ENCODE results near the gene AKNA.

The AKNA gene

GRCh38 chr9:114387680-114388356, at the start of gene AKNA:
AKNA (minus strand) TSS chr9:114387982; CDS start chr9:114381333, 6,649 bp downstream.
- peak; percentile 86 for DNase-seq

- no peak for DNase-seq
These were observed 49.7 kb upstream of the AKNA start for GRCh38 chr9:114437401-114437893.

GRCh38 chr9:114434878-114435311, 47.1 kb upstream of the AKNA start:
- no peak for DNase-seq

GRCh38 chr9:114433720-114434255, 46.0 kb upstream of the AKNA start:
- DNase-seq, result no peak

GRCh38 chr9:114433086-114433485, 45.3 kb upstream of the AKNA start:
- no peak for DNase-seq

GRCh38 chr9:114432323-114433067, 44.7 kb upstream of the AKNA start:
- DNase-seq, result no peak

- DNase-seq, result no peak
These were observed 44.0 kb upstream of the AKNA start for GRCh38 chr9:114431770-114432169.

GRCh38 chr9:114431003-114431402, 43.2 kb upstream of the AKNA start:
- no peak for DNase-seq

- DNase-seq, result no peak
These were observed 42.7 kb upstream of the AKNA start for GRCh38 chr9:114430457-114430856.

- DNase-seq, result no peak
These were observed 41.7 kb upstream of the AKNA start for GRCh38 chr9:114429488-114429887.

- no peak for DNase-seq
These were observed 40.7 kb upstream of the AKNA start for GRCh38 chr9:114428466-114428865.

GRCh38 chr9:114427644-114428043, 39.9 kb upstream of the AKNA start:
- no peak for DNase-seq

- DNase-seq, result no peak
These were observed 38.5 kb upstream of the AKNA start for GRCh38 chr9:114426046-114426948.

GRCh38 chr9:114425126-114425525, 37.3 kb upstream of the AKNA start:
- DNase-seq, result no peak

- DNase-seq, result no peak
These were observed 36.3 kb upstream of the AKNA start for GRCh38 chr9:114424126-114424525.

GRCh38 chr9:114423181-114423580, 35.4 kb upstream of the AKNA start:
- DNase-seq, result no peak

- no peak for DNase-seq
These were observed 33.4 kb upstream of the AKNA start for GRCh38 chr9:114421147-114421546.

- no peak for DNase-seq
These were observed 32.0 kb upstream of the AKNA start for GRCh38 chr9:114419796-114420195.

- no peak for DNase-seq
These were observed 30.3 kb upstream of the AKNA start for GRCh38 chr9:114418053-114418452.

- DNase-seq, result no peak
These were observed 29.7 kb upstream of the AKNA start for GRCh38 chr9:114417511-114417910.

- DNase-seq, result no peak
These were observed 29.1 kb upstream of the AKNA start for GRCh38 chr9:114416906-114417305.

GRCh38 chr9:114416290-114416689, 28.5 kb upstream of the AKNA start:
- DNase-seq, result no peak

- DNase-seq, result no peak
These were observed 26.6 kb upstream of the AKNA start for GRCh38 chr9:114414346-114414745.

All from activated CD4-positive, alpha-beta T cell treated with anti-CD3 and anti-CD28 coated beads, Interleukin-2, amount 50 U/mL, for 1 hour (primary cell).